ENCODE results near the gene DLG3. TPM values are rescaled to one million over a fixed set of nuclear protein-coding genes. Genes with fewer than 3 reads are reported as not detected.

Gene DLG3
- total RNA-seq, 1 donor from 2014 or later, result 7.9 TPM

DNA sequence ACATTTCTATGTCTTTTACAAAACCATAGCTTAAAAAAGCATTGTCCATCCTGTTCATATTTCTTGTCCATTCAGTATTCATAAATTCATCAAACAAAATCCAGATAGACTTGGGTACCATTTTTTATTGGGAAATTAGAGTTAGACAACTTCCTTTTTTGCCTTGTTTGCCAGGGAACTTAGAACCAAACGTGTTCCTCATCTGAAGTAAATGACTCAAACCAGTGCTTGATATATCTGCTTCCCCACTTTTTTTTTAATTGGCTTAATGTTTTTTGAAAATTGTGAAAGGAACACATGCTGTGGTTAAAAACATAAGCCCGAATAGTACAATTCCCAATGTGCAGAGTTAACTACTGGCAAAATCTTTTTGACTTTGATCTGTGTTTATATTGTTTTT, 44.2 kb downstream of the DLG3 start:
- TF ChIP-seq, protein P1, sequence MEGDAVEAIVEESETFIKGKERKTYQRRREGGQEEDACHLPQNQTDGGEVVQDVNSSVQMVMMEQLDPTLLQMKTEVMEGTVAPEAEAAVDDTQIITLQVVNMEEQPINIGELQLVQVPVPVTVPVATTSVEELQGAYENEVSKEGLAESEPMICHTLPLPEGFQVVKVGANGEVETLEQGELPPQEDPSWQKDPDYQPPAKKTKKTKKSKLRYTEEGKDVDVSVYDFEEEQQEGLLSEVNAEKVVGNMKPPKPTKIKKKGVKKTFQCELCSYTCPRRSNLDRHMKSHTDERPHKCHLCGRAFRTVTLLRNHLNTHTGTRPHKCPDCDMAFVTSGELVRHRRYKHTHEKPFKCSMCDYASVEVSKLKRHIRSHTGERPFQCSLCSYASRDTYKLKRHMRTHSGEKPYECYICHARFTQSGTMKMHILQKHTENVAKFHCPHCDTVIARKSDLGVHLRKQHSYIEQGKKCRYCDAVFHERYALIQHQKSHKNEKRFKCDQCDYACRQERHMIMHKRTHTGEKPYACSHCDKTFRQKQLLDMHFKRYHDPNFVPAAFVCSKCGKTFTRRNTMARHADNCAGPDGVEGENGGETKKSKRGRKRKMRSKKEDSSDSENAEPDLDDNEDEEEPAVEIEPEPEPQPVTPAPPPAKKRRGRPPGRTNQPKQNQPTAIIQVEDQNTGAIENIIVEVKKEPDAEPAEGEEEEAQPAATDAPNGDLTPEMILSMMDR (IDR thresholded peaks at IDR 0.05; ENCODE audit: borderline replicate concordance), result no peak
- Histone ChIP-seq H3K9me3 (replicated peaks) (no peaks in the 10 kb centered on the region), H3K27ac (replicated peaks) (no peak overlapping the region), H3K27me3 (ENCODE audit: low read depth) (no peaks in the 10 kb centered on the region), H3K4me3 (no peak overlapping the region), H3K36me3 (peaks cover 10% of the 10 kb centered on the region), H3K4me1 (no peaks in the 10 kb centered on the region)
- intact Hi-C loops (cut with micrococcal nuclease), result no loop called here
- no peak for DNase-seq

DNA sequence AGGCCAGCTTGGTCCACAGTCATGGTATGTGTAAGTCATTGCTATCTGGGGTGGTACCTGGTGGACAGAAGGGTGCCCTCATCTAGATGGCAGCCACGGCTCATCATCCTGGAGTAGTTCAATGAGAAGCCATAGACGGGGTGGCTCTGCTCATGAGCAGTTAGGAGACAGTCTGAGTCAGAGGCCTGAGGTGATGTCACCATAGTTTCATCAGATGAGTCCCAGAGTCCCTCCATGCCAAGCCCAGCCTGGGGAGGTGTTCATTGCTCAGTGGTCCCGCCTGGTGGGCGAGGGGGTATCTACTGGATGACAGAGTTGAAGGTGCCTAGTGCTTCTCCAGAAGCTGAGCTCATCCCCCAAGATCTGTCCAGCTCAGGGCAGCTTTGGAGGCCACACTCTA, 49.8 kb downstream of the DLG3 start:
- no peaks in the 10 kb centered on the region for H3K27me3 ChIP-seq (ENCODE audit: low read depth)
- no peak overlapping the region for H3K4me3 ChIP-seq
- H3K27ac ChIP-seq (replicated peaks), result no peak overlapping the region
- no peaks in the 10 kb centered on the region for H3K9me3 ChIP-seq (replicated peaks)
- intact Hi-C loops (cut with micrococcal nuclease), result no loop called here
- peaks cover 18% of the 10 kb centered on the region for H3K36me3 ChIP-seq
- DNase-seq, result no peak
- no peaks in the 10 kb centered on the region for H3K4me1 ChIP-seq
- TF ChIP-seq, protein P1 (IDR thresholded peaks at IDR 0.05; ENCODE audit: borderline replicate concordance), result no peak

DNA sequence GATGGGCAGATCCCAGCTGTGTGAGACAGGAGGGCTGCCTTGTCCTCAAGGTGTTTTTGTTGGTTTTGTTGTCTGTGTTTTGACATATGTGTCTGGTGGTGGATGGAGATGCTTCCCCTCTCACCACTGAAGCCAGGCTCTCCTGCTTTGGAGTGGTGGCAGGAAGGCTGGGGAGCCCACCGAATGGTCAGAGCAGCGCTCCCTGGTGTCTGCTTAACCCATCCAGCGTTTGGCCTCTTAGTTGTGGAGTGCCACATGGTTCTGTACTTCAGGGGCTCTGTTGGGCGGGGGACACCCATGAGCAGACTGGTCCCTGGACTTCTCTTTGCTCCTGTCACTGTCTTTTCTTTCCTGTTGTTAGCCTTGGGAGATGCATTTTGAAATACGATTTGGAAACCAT, 51.9 kb downstream of the DLG3 start:
- no peak overlapping the region for H3K4me3 ChIP-seq
- H3K27me3 ChIP-seq (ENCODE audit: low read depth), result no peaks in the 10 kb centered on the region
- no peak for DNase-seq
- intact Hi-C loops (cut with micrococcal nuclease), result no loop called here
- TF ChIP-seq, protein P1 (IDR thresholded peaks at IDR 0.05; ENCODE audit: borderline replicate concordance), result no peak
- H3K36me3 ChIP-seq, result peaks cover 31% of the 10 kb centered on the region
- H3K9me3 ChIP-seq (replicated peaks), result no peaks in the 10 kb centered on the region
- no peaks in the 10 kb centered on the region for H3K4me1 ChIP-seq
- H3K27ac ChIP-seq (replicated peaks), result no peak overlapping the region

DNA sequence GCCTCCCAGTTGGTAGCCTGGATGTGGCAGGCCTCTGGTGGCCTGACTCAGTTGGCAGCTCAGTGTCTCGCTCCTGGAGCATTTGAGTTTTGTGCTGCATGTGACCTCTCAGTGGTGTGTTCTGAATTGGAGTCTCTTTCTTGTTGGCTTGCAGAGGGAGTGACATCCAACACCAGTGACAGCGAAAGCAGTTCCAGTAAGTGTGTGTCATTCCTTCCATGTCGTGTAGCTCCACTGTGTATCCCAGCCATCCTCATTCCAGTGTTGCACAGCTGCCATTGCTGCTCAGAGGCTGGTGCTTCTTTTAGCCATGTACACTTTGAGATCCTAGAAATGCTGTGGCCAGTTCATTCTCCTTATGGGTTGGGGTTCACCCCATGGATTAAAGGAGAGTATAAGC, 52.4 kb downstream of the DLG3 start:
- Histone ChIP-seq H3K9me3 (replicated peaks) (no peaks in the 10 kb centered on the region), H3K4me1 (no peaks in the 10 kb centered on the region), H3K36me3 (peaks cover 31% of the 10 kb centered on the region), H3K27ac (replicated peaks) (no peak overlapping the region), H3K4me3 (no peak overlapping the region), H3K27me3 (ENCODE audit: low read depth) (no peaks in the 10 kb centered on the region)
- TF ChIP-seq, protein P1 (IDR thresholded peaks at IDR 0.05; ENCODE audit: borderline replicate concordance), result no peak
- no peak for DNase-seq
- intact Hi-C loops (cut with micrococcal nuclease), result no loop called here

DNA sequence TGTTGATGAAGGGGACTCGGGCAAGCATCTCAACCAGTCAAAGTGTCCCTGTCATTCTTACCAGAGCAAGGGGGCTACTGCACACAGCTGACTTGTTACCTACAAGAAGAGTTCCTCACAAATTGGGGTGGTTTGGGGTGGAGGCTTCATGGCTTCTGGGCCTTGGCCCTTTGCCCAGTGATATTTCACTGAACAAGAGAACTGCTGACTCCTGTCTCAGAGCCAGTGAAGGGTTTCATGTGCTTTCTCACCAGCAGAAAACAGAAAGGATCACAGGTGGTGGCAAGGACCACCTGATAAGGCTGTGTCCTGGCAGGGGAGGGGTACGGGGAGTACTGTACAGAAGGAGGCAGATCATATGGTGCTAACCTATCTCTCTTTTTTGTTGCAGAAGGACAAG, 53.5 kb downstream of the DLG3 start:
- Histone ChIP-seq H3K36me3 (peaks cover 28% of the 10 kb centered on the region), H3K4me1 (no peaks in the 10 kb centered on the region), H3K27ac (replicated peaks) (no peak overlapping the region), H3K4me3 (no peak overlapping the region), H3K27me3 (ENCODE audit: low read depth) (no peaks in the 10 kb centered on the region), H3K9me3 (replicated peaks) (no peaks in the 10 kb centered on the region)
- DNase-seq, result no peak
- intact Hi-C loops (cut with micrococcal nuclease), result no loop called here
- TF ChIP-seq, protein P1 (IDR thresholded peaks at IDR 0.05; ENCODE audit: borderline replicate concordance), result no peak

DNA sequence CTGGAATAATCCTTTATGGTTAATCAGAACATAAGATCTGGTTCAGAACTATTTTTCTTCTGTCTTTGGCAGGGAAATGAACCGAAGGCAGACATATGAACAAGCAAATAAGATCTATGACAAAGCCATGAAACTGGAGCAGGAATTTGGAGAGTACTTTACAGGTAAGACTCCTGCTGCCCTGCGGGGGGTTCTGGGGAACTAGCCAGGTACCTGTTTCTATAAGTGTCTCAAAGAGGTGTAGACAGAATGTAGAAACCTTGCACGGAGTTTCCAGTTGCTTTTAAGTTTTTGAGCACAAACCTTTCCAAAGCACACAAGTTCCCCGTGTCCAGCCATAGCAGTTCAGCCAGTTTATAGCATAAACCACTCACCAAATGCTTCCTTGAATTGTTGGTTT, 56.2 kb downstream of the DLG3 start:
- no peak for DNase-seq
- H3K9me3 ChIP-seq (replicated peaks), result no peaks in the 10 kb centered on the region
- H3K36me3 ChIP-seq, result peaks cover 16% of the 10 kb centered on the region
- no peaks in the 10 kb centered on the region for H3K27me3 ChIP-seq (ENCODE audit: low read depth)
- no peaks in the 10 kb centered on the region for H3K4me1 ChIP-seq
- TF ChIP-seq, protein P1 (IDR thresholded peaks at IDR 0.05; ENCODE audit: borderline replicate concordance), result no peak
- H3K4me3 ChIP-seq, result no peak overlapping the region
- H3K27ac ChIP-seq (replicated peaks), result no peak overlapping the region
- intact Hi-C loops (cut with micrococcal nuclease), result no loop called here

All from left ventricle myocardium inferior (tissue), 1 donor.